HCT116 (cell line): ENCODE results near the gene CORO6.

ENCODE experiments used
- CEBPB ChIP-seq: IDR thresholded peaks from 2 replicates; pipeline ENCODE4 v1.6.1; 2012; ENCODE audit warnings: low read depth
- CTCF ChIP-seq, 3 experiments: fragments of 200-600 bp in 1 of 3; sonication (generic) in 1 of 3; IDR thresholded peaks in 2 of 3; conservative IDR thresholded peaks in 1 of 3; 2 replicates each; pipeline ENCODE4 v1.5.1; 2012 to 2017; ENCODE audit warnings: low read depth in 2 of 3, low read length in 2 of 3, antibody characterized with exemption in 1 of 3, borderline replicate concordance in 1 of 3, control low read depth in 1 of 3, mild to moderate bottlenecking in 1 of 3, mixed read lengths in 1 of 3, mixed run types in 1 of 3, moderate library complexity in 1 of 3; ENCODE audit not compliant: insufficient read depth in 1 of 3
- EZH2 ChIP-seq: fragments of 200-600 bp; sonication (generic); IDR thresholded peaks from 2 replicates; pipeline ENCODE4 v1.6.1; 2017; ENCODE audit warnings: antibody characterized with exemption, mixed run types
- POLR2A ChIP-seq: IDR thresholded peaks from 2 replicates; pipeline ENCODE4 v1.7.0; 2011; ENCODE audit warnings: borderline replicate concordance; ENCODE audit not compliant: insufficient read depth, insufficient read length; ENCODE audit errors: extremely low read depth
- POLR2AphosphoS5 ChIP-seq: IDR thresholded peaks from 2 replicates; pipeline ENCODE4 v1.6.1; 2011; ENCODE audit warnings: mild to moderate bottlenecking, low read depth, low read length, moderate library complexity
- REST ChIP-seq: IDR thresholded peaks from 2 replicates; pipeline ENCODE4 v1.6.1; 2012; ENCODE audit warnings: low read depth
- SP1 ChIP-seq: IDR thresholded peaks from 2 replicates; pipeline ENCODE4 v1.6.1; 2012; ENCODE audit warnings: low read depth
- YY1 ChIP-seq: IDR thresholded peaks from 2 replicates; pipeline ENCODE4 v1.6.1; 2011; ENCODE audit warnings: low read length, low read depth, moderate library complexity, mild to moderate bottlenecking; ENCODE audit not compliant: insufficient replicate concordance; ENCODE audit errors: extremely low read depth

GRCh38 chr17:29613856-29614255, 8.9 kb downstream of the CORO6 start:
- no peak for TF ChIP-seq CTCF (IDR thresholded peaks at IDR 0.05 in 2 of 3, conservative IDR thresholded peaks at IDR 0.05 in 1 of 3; ENCODE audit: borderline replicate concordance in 1 of 3, insufficient read depth in 1 of 3, low read depth in 2 of 3, low read length in 2 of 3)
- TF ChIP-seq POLR2A = no peak
- TF ChIP-seq SP1 = no peak
- no peak for TF ChIP-seq REST
- TF ChIP-seq EZH2 = no peak
- no peak for TF ChIP-seq YY1
- no peak for TF ChIP-seq POLR2AphosphoS5
- no peak for TF ChIP-seq CEBPB
